SK-N-MC (cell line): ENCODE data around the gene LRP3.

Experiments used
- EZH2 ChIP-seq: fragments of 200-600 bp; sonication (generic); IDR thresholded peaks from one replicate; pipeline ENCODE4 v1.6.1; 2017; ENCODE audit warnings: antibody characterized with exemption
- FOXP2 ChIP-seq: optimal IDR thresholded peaks from 2 replicates; pipeline ENCODE3; 2011; ENCODE audit warnings: mild to moderate bottlenecking, moderate library complexity; ENCODE audit not compliant: insufficient read depth; ENCODE audit errors: extremely low read length, control extremely low read depth
- POLR2AphosphoS5 ChIP-seq: IDR thresholded peaks from 2 replicates; pipeline ENCODE4 v1.6.1; 2012; ENCODE audit warnings: mild to moderate bottlenecking, low read depth, low read length, borderline replicate concordance

GRCh38 chr19:33238481-33239149, 44.5 kb downstream of the LRP3 start:
- TF ChIP-seq POLR2AphosphoS5 (no peak), EZH2 (no peak), FOXP2 (no peak)
